NCI-H1417 (cell line): Measurements from ENCODE around the gene MTCH1.
A peak's percentile ranks its signal among the peaks of the same experiment; 100 is the strongest.
"Not testable (repeated sequence)": the region's sequence is repeated elsewhere in the genome, so short reads cannot be mapped to it uniquely, and the experiment has no call there.

Experiments
- DNase-seq, 3 experiments: peaks; one replicate each; lab custom pipeline; 2025; lab: John Stamatoyannopoulos, UW

Gene MTCH1

GRCh38 chr6:36954262-36954931 is 31.6 kb downstream of the MTCH1 start, which contains the start of gene PI16:
Gene PI16, plus strand, starts transcription at chr6:36954738. Its CDS starts 23 bp downstream, at chr6:36954761.
- no peak for DNase-seq

- DNase-seq, result no peak
Observed at GRCh38 chr6:36953931-36954261, 32.1 kb downstream of the MTCH1 start.

GRCh38 chr6:36949636-36950035 is 36.4 kb downstream of the MTCH1 start:
- no peak for DNase-seq

GRCh38 chr6:36949076-36949475 is 36.9 kb downstream of the MTCH1 start:
- DNase-seq, result not testable (repeated sequence)

GRCh38 chr6:36947570-36948351 is 38.2 kb downstream of the MTCH1 start:
- no peak for DNase-seq

GRCh38 chr6:36946526-36946925 is 39.5 kb downstream of the MTCH1 start:
- peak in 2 of 3 experiments; percentile 8 to 25 for DNase-seq

GRCh38 chr6:36945301-36945700 is 40.7 kb downstream of the MTCH1 start:
- no peak for DNase-seq

- no peak for DNase-seq
Observed at GRCh38 chr6:36944650-36945049, 41.3 kb downstream of the MTCH1 start.

- not testable (repeated sequence) for DNase-seq
Observed at GRCh38 chr6:36942329-36942728, 43.7 kb downstream of the MTCH1 start.

- DNase-seq, result not testable (repeated sequence)
Observed at GRCh38 chr6:36941561-36941960, 44.4 kb downstream of the MTCH1 start.

- no peak for DNase-seq
Observed at GRCh38 chr6:36940027-36940426, 46.0 kb downstream of the MTCH1 start.

- not testable (repeated sequence) for DNase-seq
Observed at GRCh38 chr6:36939005-36939404, 47.0 kb downstream of the MTCH1 start.

GRCh38 chr6:36938536-36938935 is 47.5 kb downstream of the MTCH1 start:
- no peak for DNase-seq

- no peak for DNase-seq
Observed at GRCh38 chr6:36937896-36938295, 48.1 kb downstream of the MTCH1 start.

- no peak for DNase-seq
Observed at GRCh38 chr6:36936824-36937223, 49.2 kb downstream of the MTCH1 start.

- DNase-seq, result no peak
Observed at GRCh38 chr6:36934901-36935300, 51.1 kb downstream of the MTCH1 start.

- DNase-seq, result no peak
Observed at GRCh38 chr6:36933519-36933918, 52.5 kb downstream of the MTCH1 start.

GRCh38 chr6:36933102-36933501 is 52.9 kb downstream of the MTCH1 start:
- no peak for DNase-seq

- no peak for DNase-seq
Observed at GRCh38 chr6:36930483-36930882, 55.5 kb downstream of the MTCH1 start.

- DNase-seq, result peak in 1 of 3 experiments; percentile 9
Observed at GRCh38 chr6:36929607-36930006, 56.4 kb downstream of the MTCH1 start.

GRCh38 chr6:36929152-36929551 is 56.8 kb downstream of the MTCH1 start:
- no peak for DNase-seq

- DNase-seq, result peak in 1 of 3 experiments; percentile 24
Observed at GRCh38 chr6:36928547-36928918, 57.5 kb downstream of the MTCH1 start.
